ENCODE results near the gene CDK14. TPM values are rescaled to one million over a fixed set of nuclear protein-coding genes. Genes with fewer than 3 reads are reported as not detected.

Gene CDK14
- total and polyA plus RNA-seq, 4 donors = 4.2 to 12.4 (median 7.4) TPM

- no peak for TF ChIP-seq REST (IDR thresholded peaks at IDR 0.05)
- no peak for TF ChIP-seq MAX (IDR thresholded peaks at IDR 0.05)
- TF ChIP-seq FOXA1 (IDR thresholded peaks at IDR 0.05) = no peak
- TF ChIP-seq GABPA (IDR thresholded peaks at IDR 0.05 in 1 of 2, conservative IDR thresholded peaks at IDR 0.05 in 1 of 2) = no peak
- TF ChIP-seq FOXA2 (IDR thresholded peaks at IDR 0.05) = no peak
- TF ChIP-seq EGR1 (IDR thresholded peaks at IDR 0.05; ENCODE audit: low read depth in 2 of 2) = no peak
- no peak for TF ChIP-seq JUND (IDR thresholded peaks at IDR 0.05)
- no peak for TF ChIP-seq TAF1 (conservative IDR thresholded peaks at IDR 0.05)
Observed at GRCh38 chr7:91128683-91129348, 532.7 kb downstream of the CDK14 start (continued).

- TF ChIP-seq RXRA (IDR thresholded peaks at IDR 0.05) = no peak
- no peak for TF ChIP-seq JUND (IDR thresholded peaks at IDR 0.05)
- no peak for TF ChIP-seq GABPA (IDR thresholded peaks at IDR 0.05 in 1 of 2, conservative IDR thresholded peaks at IDR 0.05 in 1 of 2)
- no peak for TF ChIP-seq CTCF (IDR thresholded peaks at IDR 0.05; ENCODE audit: low read depth, low read length, missing input control)
- no peak for TF ChIP-seq ATF3 (IDR thresholded peaks at IDR 0.05)
- no peak for TF ChIP-seq RAD21 (IDR thresholded peaks at IDR 0.05)
- TF ChIP-seq YY1 (IDR thresholded peaks at IDR 0.05) = no peak
- TF ChIP-seq SP1 (IDR thresholded peaks at IDR 0.05) = no peak
- no peak for TF ChIP-seq HNF4A (conservative IDR thresholded peaks at IDR 0.05)
- H3K9ac ChIP-seq (ENCODE audit: low read depth in 1 of 2, low read length in 2 of 2) = no peak overlapping the region
- no peak overlapping the region for H3K27ac ChIP-seq (ENCODE audit: low read depth in 1 of 2, low read length in 2 of 2)
- peaks cover 0 to 2% (median 0%) of the 10 kb centered on the region in 4 donors for H3K36me3 ChIP-seq (ENCODE audit: control insufficient read depth in 4 of 4, insufficient read depth in 3 of 4, low read depth in 1 of 4, low read length in 3 of 4)
- no peak overlapping the region for H3K4me3 ChIP-seq (ENCODE audit: low read depth in 1 of 3, low read length in 3 of 3)
- WGBS = 95% methylated on average over 3 of the region's 3 CpGs
- no peak for DNase-seq (ENCODE audit: low spot score)
- H3K9me3 ChIP-seq (ENCODE audit: control insufficient read depth in 4 of 4, low read length in 3 of 4) = no peaks in the 10 kb centered on the region
- no peaks in the 10 kb centered on the region for H3K27me3 ChIP-seq (ENCODE audit: control insufficient read depth in 4 of 4, insufficient read depth in 4 of 4, low read length in 3 of 4)
- no peaks in the 10 kb centered on the region for H3K4me1 ChIP-seq (ENCODE audit: control insufficient read depth in 4 of 4, insufficient read depth in 4 of 4, low read length in 3 of 4)
Observed at GRCh38 chr7:91135300-91135699, 539.2 kb downstream of the CDK14 start.
